NCI-H2227 treated with DMSO at 0.1 percent for 48 hours (cell line): ENCODE results near the gene CRYBA1.
A peak's percentile ranks its signal among the peaks of the same experiment; 100 is the strongest.
"Not testable (repeated sequence)": the region's sequence is repeated elsewhere in the genome, so short reads cannot be mapped to it uniquely, and the experiment has no call there.

ENCODE experiments used
- DNase-seq: peaks from one replicate; lab custom pipeline; 2025; lab: John Stamatoyannopoulos, UW

CRYBA1 gene

GRCh38 chr17:29237476-29238132 is 9.1 kb upstream of the CRYBA1 start:
- DNase-seq: no peak

- no peak for DNase-seq
Measured at GRCh38 chr17:29238133-29238850, 8.4 kb upstream of the CRYBA1 start.

GRCh38 chr17:29240477-29240876 is 6.2 kb upstream of the CRYBA1 start:
- DNase-seq: no peak

- DNase-seq: peak; percentile 3
Measured at GRCh38 chr17:29240968-29241963, 5.4 kb upstream of the CRYBA1 start.

GRCh38 chr17:29242051-29242450 is 4.6 kb upstream of the CRYBA1 start:
- no peak for DNase-seq

GRCh38 chr17:29242790-29243189 is 3.9 kb upstream of the CRYBA1 start:
- no peak for DNase-seq

GRCh38 chr17:29243792-29244191 is 2.9 kb upstream of the CRYBA1 start:
- DNase-seq: no peak

GRCh38 chr17:29245401-29245800 is 1.3 kb upstream of the CRYBA1 start:
- DNase-seq: no peak

GRCh38 chr17:29247219-29247618 is 560 bp downstream of the CRYBA1 start:
- DNase-seq: no peak

GRCh38 chr17:29248845-29249244 is 2.2 kb downstream of the CRYBA1 start:
- DNase-seq: no peak

- no peak for DNase-seq
Measured at GRCh38 chr17:29250666-29251065, 4.0 kb downstream of the CRYBA1 start.

GRCh38 chr17:29251184-29251583 is 4.5 kb downstream of the CRYBA1 start:
- no peak for DNase-seq

- no peak for DNase-seq
Measured at GRCh38 chr17:29252101-29252791, 5.6 kb downstream of the CRYBA1 start.

- no peak for DNase-seq
Measured at GRCh38 chr17:29253037-29253436, 6.4 kb downstream of the CRYBA1 start.

- no peak for DNase-seq
Measured at GRCh38 chr17:29255926-29256522, 9.4 kb downstream of the CRYBA1 start.

- no peak for DNase-seq
Measured at GRCh38 chr17:29256735-29257466, 10.2 kb downstream of the CRYBA1 start.

- no peak for DNase-seq
Measured at GRCh38 chr17:29257756-29258155, 11.1 kb downstream of the CRYBA1 start.

- no peak for DNase-seq
Measured at GRCh38 chr17:29263916-29264315, 17.3 kb downstream of the CRYBA1 start.

- DNase-seq: not testable (repeated sequence)
Measured at GRCh38 chr17:29271980-29272379, 25.3 kb downstream of the CRYBA1 start.

GRCh38 chr17:29273924-29274323 is 27.3 kb downstream of the CRYBA1 start:
- no peak for DNase-seq

GRCh38 chr17:29278692-29279091 is 32.0 kb downstream of the CRYBA1 start:
- DNase-seq: no peak
